ENCODE data around the gene KLK6. TPM values are rescaled to one million over a fixed set of nuclear protein-coding genes. Genes with fewer than 3 reads are reported as not detected.

Gene KLK6
- total RNA-seq, 1 donor from 2014 or later: not detected

DNA sequence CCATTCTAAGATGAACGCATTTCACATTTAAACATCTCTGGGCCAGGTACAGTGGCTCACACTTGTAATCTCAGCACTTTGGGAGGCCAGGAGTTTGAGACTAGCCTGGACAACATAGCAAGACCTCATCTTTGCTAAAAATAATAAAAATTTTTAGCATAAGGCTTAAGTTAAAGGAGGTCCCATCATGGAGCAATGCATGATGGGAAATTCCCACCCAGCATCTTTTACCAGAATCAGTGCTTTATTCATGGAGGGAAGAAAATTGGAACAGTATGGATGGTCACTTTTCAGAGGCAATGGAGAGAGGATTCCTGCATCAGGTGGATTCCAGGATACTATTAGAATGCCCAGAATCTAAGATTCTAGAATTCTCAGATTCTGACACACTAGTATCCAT lies 35.9 kb upstream of the KLK6 start:
- no peak overlapping the region for H3K4me3 ChIP-seq
- no peaks in the 10 kb centered on the region for H3K9me3 ChIP-seq
- peaks cover 29% of the 10 kb centered on the region for H3K27me3 ChIP-seq
- no peak overlapping the region for H3K27ac ChIP-seq
- ATAC-seq: no peak
- intact Hi-C loops (cut with DNase I): no loop called here
- TF ChIP-seq, protein P1, sequence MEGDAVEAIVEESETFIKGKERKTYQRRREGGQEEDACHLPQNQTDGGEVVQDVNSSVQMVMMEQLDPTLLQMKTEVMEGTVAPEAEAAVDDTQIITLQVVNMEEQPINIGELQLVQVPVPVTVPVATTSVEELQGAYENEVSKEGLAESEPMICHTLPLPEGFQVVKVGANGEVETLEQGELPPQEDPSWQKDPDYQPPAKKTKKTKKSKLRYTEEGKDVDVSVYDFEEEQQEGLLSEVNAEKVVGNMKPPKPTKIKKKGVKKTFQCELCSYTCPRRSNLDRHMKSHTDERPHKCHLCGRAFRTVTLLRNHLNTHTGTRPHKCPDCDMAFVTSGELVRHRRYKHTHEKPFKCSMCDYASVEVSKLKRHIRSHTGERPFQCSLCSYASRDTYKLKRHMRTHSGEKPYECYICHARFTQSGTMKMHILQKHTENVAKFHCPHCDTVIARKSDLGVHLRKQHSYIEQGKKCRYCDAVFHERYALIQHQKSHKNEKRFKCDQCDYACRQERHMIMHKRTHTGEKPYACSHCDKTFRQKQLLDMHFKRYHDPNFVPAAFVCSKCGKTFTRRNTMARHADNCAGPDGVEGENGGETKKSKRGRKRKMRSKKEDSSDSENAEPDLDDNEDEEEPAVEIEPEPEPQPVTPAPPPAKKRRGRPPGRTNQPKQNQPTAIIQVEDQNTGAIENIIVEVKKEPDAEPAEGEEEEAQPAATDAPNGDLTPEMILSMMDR (IDR thresholded peaks at IDR 0.05): no peak
- DNase-seq: no peak
- H3K36me3 ChIP-seq: no peaks in the 10 kb centered on the region
- H3K4me1 ChIP-seq: no peaks in the 10 kb centered on the region

DNA sequence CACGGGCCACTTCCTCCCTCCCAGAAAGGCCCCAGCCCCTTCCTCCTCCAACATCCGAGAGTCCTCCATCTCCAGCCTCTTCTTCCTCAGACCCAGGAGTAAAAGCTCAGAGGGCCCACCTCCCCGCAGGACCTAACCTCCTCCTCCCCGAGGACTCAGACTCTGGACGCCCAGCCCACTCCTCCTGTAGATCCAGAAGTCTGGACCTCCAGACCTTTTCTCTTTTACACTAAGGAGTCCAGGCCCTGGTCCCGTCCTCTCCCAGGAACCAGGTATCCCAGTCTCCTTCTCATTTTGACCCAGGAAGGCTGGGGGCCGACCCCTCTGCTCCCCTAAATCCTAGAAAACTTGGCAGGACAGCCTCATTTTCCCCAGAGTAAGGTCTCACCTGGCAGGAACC lies 33.9 kb upstream of the KLK6 start:
- H3K4me1 ChIP-seq: no peaks in the 10 kb centered on the region
- no peaks in the 10 kb centered on the region for H3K9me3 ChIP-seq
- no peak for ATAC-seq
- no peak overlapping the region for H3K27ac ChIP-seq
- TF ChIP-seq, protein P1 (IDR thresholded peaks at IDR 0.05): no peak
- H3K36me3 ChIP-seq: no peaks in the 10 kb centered on the region
- intact Hi-C loops (cut with DNase I): no loop called here
- no peak overlapping the region for H3K4me3 ChIP-seq
- DNase-seq: no peak
- peaks cover 39% of the 10 kb centered on the region for H3K27me3 ChIP-seq

DNA sequence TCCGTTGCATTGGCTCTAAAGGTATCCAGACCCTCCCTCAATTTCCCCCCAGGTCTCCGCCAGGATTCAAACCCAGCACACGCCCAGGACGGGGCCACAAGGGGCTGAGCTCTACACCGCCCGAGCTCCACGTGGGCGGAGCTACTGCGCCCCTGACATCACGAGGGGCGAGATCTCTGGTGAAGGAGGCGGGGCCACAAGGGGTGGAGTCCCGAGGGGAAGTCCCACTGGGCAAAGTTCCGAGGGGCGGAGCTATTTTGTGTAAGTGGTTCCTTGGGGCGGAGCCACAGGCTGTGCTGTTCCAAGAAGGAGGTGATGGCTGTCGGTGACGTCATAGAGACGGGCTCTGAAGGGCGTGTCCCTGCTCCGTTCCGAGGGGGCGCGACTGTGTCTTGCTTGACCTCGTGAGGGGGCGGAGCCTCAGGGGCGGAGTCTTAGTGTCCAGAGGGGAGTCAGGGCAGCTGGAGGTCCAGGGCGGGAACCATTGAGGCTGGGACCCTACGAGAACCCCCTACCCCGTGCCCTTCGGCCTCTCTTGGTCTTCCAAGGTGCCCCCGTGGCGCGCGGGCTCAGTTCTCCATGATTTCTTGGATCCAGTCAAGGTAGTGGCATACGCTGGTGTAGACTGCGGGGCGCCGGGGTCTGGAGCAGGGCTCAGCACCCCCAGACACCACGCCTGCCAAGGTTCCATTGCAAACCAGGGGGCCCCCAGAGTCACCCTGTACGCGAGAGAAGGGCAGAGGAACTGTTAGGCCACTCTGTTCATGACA lies 33.3 kb upstream of the KLK6 start:
- no peaks in the 10 kb centered on the region for H3K4me1 ChIP-seq
- ATAC-seq (peak; percentile 6), DNase-seq (no peak)
- H3K27me3 ChIP-seq: peaks cover 39% of the 10 kb centered on the region
- intact Hi-C loops (cut with DNase I): no loop called here
- no peak overlapping the region for H3K27ac ChIP-seq
- H3K4me3 ChIP-seq: no peak overlapping the region
- TF ChIP-seq, protein P1 (IDR thresholded peaks at IDR 0.05): no peak
- H3K9me3 ChIP-seq: no peaks in the 10 kb centered on the region
- no peaks in the 10 kb centered on the region for H3K36me3 ChIP-seq

DNA sequence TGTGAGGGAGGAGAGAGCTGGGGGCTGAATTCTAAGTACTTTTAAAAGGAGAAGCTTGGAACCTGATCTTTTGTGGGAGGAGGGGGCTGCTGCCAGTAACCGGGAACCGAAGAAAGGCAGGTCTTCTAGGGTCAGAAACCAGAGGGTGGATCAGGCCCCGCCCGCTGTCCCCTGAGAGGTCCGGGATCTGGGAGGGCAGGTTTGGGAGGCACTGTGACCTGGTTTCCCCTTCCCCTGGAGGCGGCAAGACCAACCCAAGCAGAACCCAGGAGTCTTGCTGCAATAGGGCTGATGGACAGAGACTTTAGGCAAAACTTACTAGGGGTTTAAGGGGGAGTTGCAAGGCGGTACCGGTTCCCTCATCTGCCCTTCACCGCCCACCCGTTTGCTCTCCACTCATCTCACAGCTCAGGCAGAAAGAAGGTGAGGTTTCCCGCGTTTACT lies 32.7 kb upstream of the KLK6 start:
- intact Hi-C loops (cut with DNase I): no loop called here
- Histone ChIP-seq H3K27me3 (peaks cover 39% of the 10 kb centered on the region), H3K27ac (no peak overlapping the region), H3K4me3 (no peak overlapping the region), H3K9me3 (no peaks in the 10 kb centered on the region), H3K4me1 (no peaks in the 10 kb centered on the region), H3K36me3 (no peaks in the 10 kb centered on the region)
- ATAC-seq (no peak), DNase-seq (no peak)
- TF ChIP-seq, protein P1 (IDR thresholded peaks at IDR 0.05): no peak

DNA sequence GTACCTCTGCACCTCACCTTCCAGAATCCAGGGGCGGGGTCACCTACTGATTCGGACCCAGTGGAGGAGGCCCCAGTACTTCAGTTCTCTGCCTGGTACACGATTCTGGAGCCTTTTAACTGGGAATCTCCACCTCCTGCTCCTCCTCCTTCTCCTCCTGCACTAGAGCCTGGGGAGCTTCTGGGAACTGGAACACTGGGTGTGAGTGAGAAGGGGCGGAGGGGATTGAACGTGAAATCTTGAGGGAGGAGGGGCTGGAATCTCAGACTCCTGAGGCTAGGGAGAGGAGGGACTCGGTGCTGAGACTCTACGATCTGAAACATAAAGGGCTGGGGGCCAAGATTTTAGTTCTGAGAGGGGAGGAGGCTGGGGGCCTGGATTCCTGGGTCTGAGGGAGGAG lies 32.1 kb upstream of the KLK6 start, which contains the start of gene KLK8:
Gene KLK8 (minus strand): TSS at position 90 of the 400 bp plus-strand sequence. CDS start 437 bp downstream, outside the sequence.
- no peak within 1 kb of the TSS for H3K4me3 ChIP-seq
- ATAC-seq: no peak

More for the DNA sequence above, 32.1 kb upstream of the KLK6 start, which contains the start of gene KLK8:
- H3K27ac ChIP-seq: no peak within 1 kb of the TSS
- peaks cover 39% of the 10 kb centered on the region for H3K27me3 ChIP-seq
- no peaks in the 10 kb centered on the region for H3K36me3 ChIP-seq
- intact Hi-C loops (cut with DNase I): no loop called here
- H3K9me3 ChIP-seq: no peaks in the 10 kb centered on the region
- DNase-seq: no peak
- TF ChIP-seq, protein P1 (IDR thresholded peaks at IDR 0.05): no peak
- no peaks in the 10 kb centered on the region for H3K4me1 ChIP-seq
